Right lung (tissue), 5 donors: ENCODE measurements around the gene CALB2. TPM values are rescaled to one million over a fixed set of nuclear protein-coding genes. Genes with fewer than 3 reads are reported as not detected.
A peak's percentile ranks its signal among the peaks of the same experiment; 100 is the strongest.

Experiments
- DNase-seq, 2 donors: peaks; one replicate each; pipeline ENCODE4 v3.0.0-alpha.2; 2013
- polyA plus RNA-seq, 5 donors: library from polyadenylated mRNA; unstranded; fragments of 120-200 nt; gene quantifications; one replicate each; pipeline versions ENCODE4 v1.2.1 to v1.2.3, GENCODE V29; 2013; ENCODE audit warnings: inconsistent platforms in 1 of 5, low replicate concordance in 1 of 5; ENCODE audit not compliant: insufficient read length in 5 of 5, insufficient read depth in 1 of 5

Gene CALB2
- polyA plus RNA-seq, 5 donors, result not detected

DNA sequence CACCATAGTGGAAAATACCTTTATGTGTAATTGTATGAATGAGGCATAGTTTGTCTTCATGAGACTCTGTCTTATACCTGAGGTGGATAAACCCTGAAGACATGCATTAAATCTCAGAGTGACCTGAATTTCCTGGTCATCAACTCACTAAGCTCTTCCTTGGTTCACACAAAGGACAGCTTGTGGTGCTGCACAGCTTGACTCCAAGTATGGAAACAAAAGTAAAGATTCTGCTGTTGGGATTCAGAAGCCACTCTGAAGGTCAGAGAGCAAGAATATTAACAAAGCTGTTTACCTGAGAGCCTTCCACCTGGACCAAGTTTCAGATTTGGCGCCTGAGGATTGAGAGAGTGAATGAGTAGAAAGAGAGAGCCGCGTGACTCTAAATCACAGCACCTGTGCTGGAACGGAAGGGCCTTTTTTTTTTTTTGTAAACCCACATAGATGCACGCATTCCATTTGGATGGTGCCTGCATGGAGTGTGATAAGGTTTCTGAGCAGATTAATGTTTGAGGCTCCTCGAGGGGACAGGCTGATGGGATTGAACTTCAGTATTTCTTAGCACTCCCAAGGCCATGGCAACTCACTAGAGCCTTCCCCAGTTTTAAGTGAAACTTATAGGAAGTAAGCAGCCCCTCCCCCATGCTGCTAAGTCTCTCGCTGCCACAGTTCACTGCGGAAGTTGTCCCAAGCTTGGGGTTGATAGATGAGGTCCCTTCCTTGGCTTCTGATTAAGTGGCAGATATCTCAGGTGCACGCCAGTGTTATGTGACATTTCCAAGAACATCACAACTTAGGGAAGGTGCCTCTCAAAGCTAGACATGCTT, 28.7 kb downstream of the CALB2 start:
- no peak for DNase-seq

DNA sequence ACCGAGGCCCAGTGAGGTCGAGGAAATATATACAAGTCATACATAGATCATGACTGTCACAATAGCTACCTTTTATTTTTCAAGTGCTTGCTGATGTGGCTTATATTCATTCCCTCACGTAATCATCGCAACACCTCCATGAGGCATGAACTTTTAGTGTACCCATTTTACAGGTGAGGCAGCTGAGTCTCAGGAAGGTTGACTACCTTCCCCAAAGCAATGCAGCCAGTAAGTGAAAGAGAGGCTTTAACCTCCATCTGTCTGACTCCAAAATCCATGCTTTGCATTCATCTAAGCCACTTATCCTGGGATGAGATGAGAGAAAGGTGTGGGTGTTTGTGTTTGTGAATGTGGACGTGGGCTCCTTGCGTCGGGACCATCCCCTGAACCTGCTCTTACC, 30.8 kb downstream of the CALB2 start:
- no peak for DNase-seq

DNA sequence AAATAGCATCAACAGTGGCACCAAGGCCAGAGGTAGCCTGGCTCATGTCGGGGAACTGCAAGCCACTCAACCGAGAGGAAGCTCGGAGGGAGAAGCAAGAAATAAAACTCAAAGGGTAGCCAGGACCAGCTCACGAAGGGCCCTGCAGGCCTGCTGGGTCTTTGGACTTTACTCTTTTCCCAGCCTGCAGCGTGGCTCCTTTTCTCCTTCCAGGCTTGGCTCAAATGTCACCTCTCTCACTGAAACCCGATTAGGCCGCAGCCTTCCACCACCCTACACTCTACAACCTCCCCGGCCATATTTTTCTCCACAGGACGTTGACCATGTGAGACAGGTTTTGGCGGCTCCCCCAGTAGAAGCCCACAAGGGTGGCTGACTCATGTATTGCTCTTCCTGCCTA, 38.1 kb downstream of the CALB2 start:
- no peak for DNase-seq

DNA sequence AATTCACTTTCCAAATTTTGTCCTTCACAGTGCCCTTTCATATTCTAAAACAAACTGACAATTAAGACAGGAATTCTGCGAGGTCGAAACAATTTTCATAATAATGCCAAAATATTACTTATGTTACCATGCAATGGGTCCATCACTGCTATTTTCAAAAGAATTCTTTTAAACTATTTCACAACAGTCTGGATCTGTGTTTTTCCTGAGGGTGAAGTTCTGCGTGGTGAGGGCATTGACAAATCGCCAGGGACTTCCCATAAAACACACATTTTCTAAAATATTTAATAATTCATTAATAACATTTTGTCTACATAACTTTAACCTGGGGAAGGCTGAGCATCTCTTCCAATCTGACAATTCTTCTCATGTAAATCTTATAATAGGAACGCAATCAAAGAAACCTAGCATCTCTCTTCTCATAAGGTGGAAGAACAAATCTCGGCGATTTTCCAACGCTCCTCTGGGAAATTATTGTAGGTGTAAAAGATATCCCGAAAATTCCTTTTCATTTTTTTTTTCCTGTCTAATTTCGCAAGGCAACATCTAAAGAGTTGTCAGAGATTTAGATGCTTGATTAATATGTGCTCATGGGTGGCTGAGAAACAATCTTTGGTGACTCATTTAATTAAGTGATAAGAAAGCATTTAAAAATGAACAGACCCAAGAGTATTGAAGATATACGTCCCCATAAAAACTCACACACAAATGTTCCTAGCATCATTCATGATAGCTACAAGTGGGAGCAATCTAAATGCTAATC, 41.5 kb downstream of the CALB2 start:
- no peak for DNase-seq

DNA sequence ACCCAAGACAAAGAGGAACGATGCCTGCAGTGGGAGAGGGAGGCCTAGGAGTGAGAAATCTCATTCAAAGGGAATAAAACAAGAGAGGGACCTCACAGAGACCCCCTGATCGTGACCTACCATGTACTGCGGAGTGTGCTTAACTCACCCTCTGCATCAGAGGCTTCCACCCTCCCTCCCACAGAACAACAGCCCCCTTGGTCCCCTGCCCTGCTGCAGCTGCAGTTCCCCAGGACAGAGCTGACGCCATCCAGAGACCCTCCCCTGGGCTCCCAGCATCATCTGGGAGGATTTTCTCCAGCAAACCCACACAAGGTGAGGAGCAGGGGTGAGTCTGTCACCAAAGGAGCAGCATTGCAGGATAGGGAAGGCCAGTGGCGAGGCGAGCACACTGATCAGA, 43.5 kb downstream of the CALB2 start:
- no peak for DNase-seq

DNA sequence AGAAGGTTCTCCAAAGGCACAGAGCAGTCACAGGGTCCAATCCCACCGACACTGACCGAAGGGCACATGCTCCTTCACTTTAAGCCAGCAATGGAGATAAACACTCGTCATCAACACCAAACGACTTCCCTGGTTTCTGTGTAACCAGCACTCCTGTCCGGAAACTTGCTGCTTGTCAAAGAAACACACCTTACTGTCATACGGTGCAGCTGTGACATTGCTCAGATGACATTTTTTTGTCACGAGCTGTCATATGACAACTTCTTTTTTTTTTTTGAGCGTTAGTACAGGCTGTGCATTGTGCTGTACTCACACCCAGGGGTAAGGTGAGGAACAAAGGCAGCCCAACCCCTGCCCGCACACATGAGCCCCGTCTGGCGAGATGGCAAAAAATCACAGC, 44.2 kb downstream of the CALB2 start:
- no peak for DNase-seq

- DNase-seq, result no peak
Measured at GRCh38 chr16:71404364-71404763, 45.8 kb downstream of the CALB2 start.

- DNase-seq, result no peak
Measured at GRCh38 chr16:71406316-71406715, 47.8 kb downstream of the CALB2 start.

- no peak for DNase-seq
Measured at GRCh38 chr16:71406724-71407123, 48.2 kb downstream of the CALB2 start.

- DNase-seq, result no peak
Measured at GRCh38 chr16:71407731-71408130, 49.2 kb downstream of the CALB2 start.

GRCh38 chr16:71408536-71408935, 50.0 kb downstream of the CALB2 start:
- DNase-seq, result no peak

DNA sequence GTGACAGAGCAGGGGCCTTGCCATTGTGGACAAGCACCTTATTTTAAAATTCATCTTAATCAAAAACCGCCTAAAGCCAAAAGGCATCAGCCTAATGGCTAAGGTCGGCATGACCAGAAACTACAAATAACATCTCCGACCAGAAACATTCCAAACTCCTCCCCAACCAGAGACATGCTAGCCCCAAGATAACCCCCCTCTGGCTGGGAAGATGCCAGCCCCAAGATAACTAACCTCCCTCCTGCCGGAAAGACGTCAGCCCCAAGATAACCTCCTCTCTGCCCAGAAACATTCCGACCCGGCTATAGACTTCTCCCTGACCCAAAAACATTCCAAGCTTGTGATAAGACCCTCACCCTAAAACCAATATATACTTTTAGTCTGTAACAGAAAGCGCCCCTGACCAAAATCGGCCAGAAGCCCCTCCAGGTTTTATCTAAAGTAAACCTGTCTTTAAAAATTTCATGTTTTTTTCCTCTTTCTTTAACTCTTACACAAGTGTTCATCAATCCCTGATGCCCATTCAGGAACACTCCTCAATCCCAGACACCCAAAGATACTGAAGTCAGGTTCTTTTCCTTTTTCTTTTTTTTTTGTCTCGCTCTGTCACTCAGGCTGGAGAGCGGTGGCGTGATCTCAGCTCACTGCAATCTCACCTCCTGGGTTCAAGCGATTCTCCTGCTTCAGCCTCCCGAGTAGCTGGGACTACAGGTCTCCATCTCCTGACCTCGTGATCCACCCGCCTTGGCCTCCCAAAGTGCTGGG, 50.7 kb downstream of the CALB2 start:
- DNase-seq, result no peak

GRCh38 chr16:71410146-71410545, 51.6 kb downstream of the CALB2 start:
- no peak for DNase-seq

DNA sequence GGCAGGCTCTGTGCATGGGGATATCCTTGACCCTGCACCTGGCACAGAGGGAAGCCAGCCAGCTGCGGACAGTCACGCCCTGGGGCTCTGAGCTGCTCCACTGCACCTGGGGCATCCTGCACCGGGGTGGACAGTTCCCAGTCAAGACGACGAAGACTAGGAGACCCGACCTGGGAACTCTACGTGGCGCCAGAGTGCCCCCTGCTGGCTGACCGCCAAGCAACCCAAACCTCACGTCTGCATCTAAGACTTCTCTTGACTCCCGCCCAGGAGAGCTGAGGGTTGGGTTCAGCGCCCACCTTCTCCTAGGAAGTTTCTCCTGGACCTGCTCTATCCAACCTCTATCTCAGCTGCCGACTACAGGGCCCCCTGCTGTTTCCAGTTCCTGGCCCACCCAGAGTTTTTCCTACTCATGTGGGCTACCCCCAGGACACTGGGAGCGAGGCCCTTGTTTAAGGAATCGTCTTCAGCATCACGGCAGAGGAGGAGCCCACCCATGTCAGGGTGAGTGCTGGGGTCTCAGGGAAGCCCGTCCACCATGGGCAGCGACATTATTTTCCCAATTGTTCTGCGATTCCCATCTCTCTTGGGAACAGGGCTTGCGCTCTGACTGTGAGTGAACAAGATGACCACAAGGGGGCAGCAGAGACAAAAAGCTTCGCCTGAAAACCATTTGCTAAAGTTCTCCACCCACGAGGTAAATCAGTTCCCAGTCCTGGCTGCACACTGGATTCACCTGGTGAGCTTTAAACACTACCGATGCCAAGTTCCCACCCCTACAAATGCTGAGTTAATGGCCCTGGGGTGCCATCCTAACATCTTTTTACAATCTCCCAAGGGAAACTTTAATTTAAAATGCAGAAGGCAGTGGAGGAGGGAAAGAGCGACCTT, 54.0 kb downstream of the CALB2 start:
- DNase-seq, result peak; percentile 21 to 59

- no peak for DNase-seq
Measured at GRCh38 chr16:71413341-71413740, 54.8 kb downstream of the CALB2 start.

DNA sequence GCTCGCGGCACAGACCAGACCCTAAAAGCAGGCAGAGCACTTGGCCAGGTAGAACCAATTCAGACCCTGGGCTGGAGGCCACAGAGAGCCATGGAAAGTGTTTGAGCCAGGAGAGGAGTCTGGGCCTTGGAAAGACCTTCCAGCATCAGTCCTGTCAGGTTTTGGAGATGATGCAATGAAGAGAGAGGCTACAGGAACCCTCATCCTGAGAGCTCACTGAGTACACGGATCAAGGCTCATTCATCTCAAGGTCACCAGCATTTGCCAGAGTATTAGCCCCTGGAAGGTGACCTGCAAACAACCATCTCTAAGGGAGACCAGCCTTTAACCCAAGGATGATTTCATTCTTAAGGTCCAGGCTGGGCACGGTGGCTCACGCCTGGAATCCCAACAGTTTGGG, 55.5 kb downstream of the CALB2 start:
- no peak for DNase-seq

- no peak for DNase-seq
Measured at GRCh38 chr16:71421911-71422310, 63.4 kb downstream of the CALB2 start.

GRCh38 chr16:71423016-71423415, 64.5 kb downstream of the CALB2 start:
- no peak for DNase-seq

GRCh38 chr16:71423865-71424264, 65.3 kb downstream of the CALB2 start:
- DNase-seq, result no peak

- DNase-seq, result no peak
Measured at GRCh38 chr16:71424626-71425025, 66.1 kb downstream of the CALB2 start.

DNA sequence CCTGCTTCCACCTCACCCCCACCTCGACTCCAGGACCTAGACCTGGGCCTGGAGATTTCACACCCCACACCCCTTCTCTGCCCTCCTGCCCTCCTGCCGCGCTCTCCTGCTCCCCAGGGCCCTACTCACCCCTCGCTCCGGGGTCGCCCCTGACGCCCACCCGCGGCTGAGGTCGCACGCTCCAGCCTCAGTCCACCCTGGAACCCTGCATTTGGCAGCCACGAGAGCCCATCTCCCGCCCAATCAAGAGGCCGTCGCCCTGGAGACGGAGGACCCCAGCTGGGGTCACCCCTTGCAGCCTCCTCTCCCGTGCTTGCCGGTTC, 67.2 kb downstream of the CALB2 start:
- no peak for DNase-seq
